ENCODE measurements around the gene SSH3.
A peak's percentile ranks its signal among the peaks of the same experiment; 100 is the strongest.

The SSH3 gene

DNA sequence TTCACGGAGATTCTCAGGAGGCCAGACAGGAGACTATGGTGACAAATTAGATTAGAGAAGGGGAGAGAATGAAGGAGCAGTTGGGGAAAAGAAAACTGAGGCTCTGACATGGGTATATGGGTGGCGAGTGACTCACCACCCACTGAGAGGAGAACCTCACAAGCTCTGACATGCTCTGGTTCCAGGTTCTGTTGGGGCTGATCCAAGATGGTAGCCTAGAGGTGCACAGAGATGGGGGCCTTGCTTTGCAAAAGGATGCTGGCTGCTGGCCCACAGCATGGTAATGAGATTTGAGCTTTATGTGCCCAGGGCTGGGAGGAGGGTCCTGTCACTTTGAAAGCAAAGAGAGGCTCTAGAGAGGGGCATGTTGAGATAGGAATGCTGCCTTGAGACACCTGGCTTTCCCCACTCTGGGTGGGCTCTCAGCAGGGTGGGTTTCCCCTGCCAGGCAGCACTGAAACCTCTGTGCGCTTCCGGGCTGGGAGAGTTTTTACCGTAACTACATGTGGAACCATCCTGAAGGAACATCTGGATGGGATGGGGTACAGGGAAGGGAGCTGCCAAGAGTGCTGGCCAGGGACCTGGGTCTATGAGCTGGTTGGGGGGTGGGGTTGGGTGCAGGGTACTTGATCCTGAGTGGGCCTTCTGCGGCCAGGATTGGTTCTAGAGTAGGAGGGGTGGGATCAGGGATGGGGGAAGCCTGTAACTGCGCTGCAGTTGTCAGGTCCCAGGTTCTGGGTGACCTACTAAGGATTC is 38.3 kb upstream of the SSH3 start:
- in situ Hi-C loops (cut with MboI; ENCODE audit: low sequenced_read_pairs, unreplicated experiment): loop anchor here (5.0 to 10.0 kb wide), 2 partner anchors 47 to 120 kb away; no protein-coding TSS in a partner anchor
- no peak for DNase-seq (ENCODE audit: low spot score)

GRCh38 chr11:67265633-67266448 is 37.5 kb upstream of the SSH3 start:
- TF ChIP-seq CTCF (IDR thresholded peaks at IDR 0.05; ENCODE audit: borderline replicate concordance, control extremely low read depth, extremely low read depth, insufficient read depth, missing control alignments): peak; percentile 87
- in situ Hi-C loops (cut with MboI; ENCODE audit: low sequenced_read_pairs, unreplicated experiment): loop anchor here (10.0 kb wide), 1 partner anchor 119 kb away; no protein-coding TSS in a partner anchor
- peak; percentile 90 for DNase-seq (ENCODE audit: low spot score)

More for the DNA sequence above, 38.3 kb upstream of the SSH3 start:
- TF ChIP-seq CTCF (IDR thresholded peaks at IDR 0.05; ENCODE audit: borderline replicate concordance, control extremely low read depth, extremely low read depth, insufficient read depth, missing control alignments): no peak

DNA sequence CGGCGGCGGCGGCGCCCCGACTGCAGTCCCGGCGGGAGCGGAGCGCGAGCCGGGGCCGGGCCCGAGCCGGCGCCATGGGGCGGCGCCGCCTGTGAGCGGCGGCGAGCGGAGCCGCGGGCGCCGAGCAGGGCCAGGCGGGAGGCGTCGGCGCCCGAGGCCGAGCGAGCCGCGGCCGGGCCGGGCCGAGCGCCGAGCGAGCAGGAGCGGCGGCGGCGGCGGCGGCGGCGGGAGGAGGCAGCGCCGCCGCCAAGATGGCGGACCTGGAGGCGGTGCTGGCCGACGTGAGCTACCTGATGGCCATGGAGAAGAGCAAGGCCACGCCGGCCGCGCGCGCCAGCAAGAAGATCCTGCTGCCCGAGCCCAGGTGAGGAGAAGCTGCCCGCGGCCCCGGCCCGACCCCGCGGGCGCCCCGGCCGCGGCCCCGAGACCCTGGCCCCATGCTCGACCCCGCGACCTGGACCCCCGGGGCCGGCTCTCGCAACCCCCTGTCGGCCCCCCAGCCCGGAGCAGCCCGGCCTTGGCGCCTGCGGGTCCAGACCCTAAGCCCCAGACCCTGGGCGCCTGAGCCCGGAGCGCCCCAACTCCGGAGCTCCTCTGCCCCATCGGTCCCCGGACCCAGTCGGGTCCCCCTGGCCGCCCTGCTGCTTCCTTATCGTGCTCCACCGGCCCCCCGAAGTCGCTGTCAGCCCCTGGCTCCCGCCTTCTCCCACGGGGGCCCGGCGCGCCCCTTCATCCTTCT is 36.7 kb upstream of the SSH3 start, which contains the start of gene GRK2:
TSS of gene GRK2 (plus strand) at position 25 of the 739 bp plus-strand sequence. CDS start at position 252, 227 bp downstream.
- peak; percentile 74 for DNase-seq (ENCODE audit: low spot score)
- in situ Hi-C loops (cut with MboI; ENCODE audit: low sequenced_read_pairs, unreplicated experiment): loop anchor here (10.0 kb wide), 1 partner anchor 118 kb away; no protein-coding TSS in a partner anchor
- TF ChIP-seq CTCF (IDR thresholded peaks at IDR 0.05; ENCODE audit: borderline replicate concordance, control extremely low read depth, extremely low read depth, insufficient read depth, missing control alignments): no peak

GRCh38 chr11:67267188-67268080 is 35.9 kb upstream of the SSH3 start:
- in situ Hi-C loops (cut with MboI; ENCODE audit: low sequenced_read_pairs, unreplicated experiment): loop anchor here (10.0 kb wide), 1 partner anchor 117 kb away; no protein-coding TSS in a partner anchor
- no peak for DNase-seq (ENCODE audit: low spot score)
- TF ChIP-seq CTCF (IDR thresholded peaks at IDR 0.05; ENCODE audit: borderline replicate concordance, control extremely low read depth, extremely low read depth, insufficient read depth, missing control alignments): no peak

GRCh38 chr11:67268081-67268961 is 35.0 kb upstream of the SSH3 start:
- DNase-seq (ENCODE audit: low spot score): peak; percentile 89
- in situ Hi-C loops (cut with MboI; ENCODE audit: low sequenced_read_pairs, unreplicated experiment): loop anchor here (10.0 kb wide), 1 partner anchor 116 kb away; no protein-coding TSS in a partner anchor
- no peak for TF ChIP-seq CTCF (IDR thresholded peaks at IDR 0.05; ENCODE audit: borderline replicate concordance, control extremely low read depth, extremely low read depth, insufficient read depth, missing control alignments)

All from GM13976 (cell line).